NCI-H1092 (cell line): ENCODE data around the gene CXCL13.
"Not testable (repeated sequence)": the region's sequence is repeated elsewhere in the genome, so short reads cannot be mapped to it uniquely, and the experiment has no call there.

Experiments
- DNase-seq: peaks from one replicate; lab custom pipeline; 2025; lab: John Stamatoyannopoulos, UW

The CXCL13 gene, protein sequence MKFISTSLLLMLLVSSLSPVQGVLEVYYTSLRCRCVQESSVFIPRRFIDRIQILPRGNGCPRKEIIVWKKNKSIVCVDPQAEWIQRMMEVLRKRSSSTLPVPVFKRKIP

DNA sequence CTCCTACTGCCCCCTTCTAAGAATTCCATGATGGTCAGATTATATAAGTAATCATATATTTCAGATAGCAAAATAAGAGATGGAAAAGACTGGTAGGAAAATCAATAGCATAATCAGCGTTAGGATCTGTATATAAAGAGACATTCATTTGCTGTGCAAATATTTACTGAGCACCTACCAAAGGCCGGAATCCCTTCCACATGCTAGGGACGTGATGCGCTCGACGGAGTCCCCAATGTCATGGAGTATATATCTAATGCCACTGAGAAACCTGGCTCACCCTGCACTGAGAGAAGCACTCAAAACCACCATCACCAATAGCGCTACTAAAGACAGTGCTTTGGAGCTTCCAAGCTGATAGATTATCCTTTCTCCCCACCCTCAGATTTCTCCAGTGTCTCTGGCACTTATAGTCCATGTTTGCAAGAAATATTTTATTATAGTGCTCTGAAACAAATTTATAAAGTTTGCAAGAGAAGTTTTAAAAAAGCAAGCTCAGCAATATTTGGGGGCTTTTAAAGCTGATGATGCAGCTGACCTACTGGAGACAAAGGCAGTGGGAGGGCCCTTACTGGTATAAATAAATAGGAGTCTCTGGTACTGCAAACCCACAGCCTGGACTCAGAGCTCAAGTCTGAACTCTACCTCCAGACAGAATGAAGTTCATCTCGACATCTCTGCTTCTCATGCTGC lies at the start of gene CXCL13:
CXCL13 (plus strand) TSS at position 611 of the 693 bp plus-strand sequence; CDS start at position 657, 46 bp downstream.
- DNase-seq, result no peak

DNA sequence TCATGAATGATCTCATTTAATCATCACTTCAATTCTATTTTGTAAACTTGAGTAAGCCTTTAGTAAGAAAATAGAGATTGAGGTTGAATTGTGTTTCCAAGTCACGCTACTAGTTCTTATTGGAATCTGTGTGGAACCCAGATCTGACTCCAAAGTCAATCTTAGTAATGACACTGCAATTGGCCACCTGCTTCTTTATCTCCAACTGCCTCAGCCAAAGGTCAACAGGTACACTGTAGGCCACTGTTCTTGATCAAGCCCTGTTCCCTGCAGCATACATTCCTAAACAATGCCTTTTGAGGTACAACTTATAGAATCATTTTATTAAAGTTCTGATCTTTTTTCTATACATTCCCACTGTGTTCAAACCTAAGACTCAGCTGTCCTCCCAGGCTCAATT lies 45.5 kb upstream of the CXCL13 start:
- no peak for DNase-seq

DNA sequence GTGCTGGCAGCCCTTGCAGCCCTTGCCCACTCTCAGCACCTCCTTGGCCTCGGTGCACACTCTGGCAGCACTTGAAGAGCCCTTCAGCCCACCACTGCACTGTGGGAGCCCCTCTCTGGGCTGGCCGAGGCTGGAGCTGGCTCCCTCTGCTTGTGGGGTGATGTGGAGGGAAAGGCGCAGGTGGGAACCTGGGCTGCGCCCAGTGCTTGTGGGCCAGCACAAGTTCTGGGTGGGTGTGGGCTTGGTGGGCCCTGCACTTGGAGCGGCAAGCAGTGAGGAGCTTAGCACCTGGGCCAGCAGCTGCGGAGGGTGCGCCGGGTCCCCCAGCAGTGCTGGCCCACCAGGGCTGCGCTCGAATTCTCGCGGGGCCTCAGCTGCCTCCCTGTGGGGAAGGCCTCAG lies 43.9 kb upstream of the CXCL13 start:
- DNase-seq, result not testable (repeated sequence)

DNA sequence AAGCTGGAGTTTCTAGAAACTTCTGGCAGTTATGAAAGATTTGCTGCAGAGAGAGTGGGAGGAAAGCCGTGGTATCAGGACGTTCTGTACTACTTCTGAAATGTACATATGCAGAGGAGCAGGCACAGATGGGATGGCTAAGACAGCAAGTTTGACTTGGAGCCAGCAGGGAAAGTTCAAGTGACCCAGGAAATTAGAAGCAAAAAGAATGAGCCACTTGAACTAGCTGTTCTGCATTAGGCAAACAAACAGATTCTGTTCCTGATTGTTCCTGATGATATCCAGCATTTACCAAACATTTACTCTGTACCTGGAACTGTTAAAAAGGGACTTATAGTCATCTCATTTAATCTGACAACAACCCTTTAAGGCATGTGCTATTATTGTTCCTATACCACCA lies 41.4 kb upstream of the CXCL13 start:
- no peak for DNase-seq

DNA sequence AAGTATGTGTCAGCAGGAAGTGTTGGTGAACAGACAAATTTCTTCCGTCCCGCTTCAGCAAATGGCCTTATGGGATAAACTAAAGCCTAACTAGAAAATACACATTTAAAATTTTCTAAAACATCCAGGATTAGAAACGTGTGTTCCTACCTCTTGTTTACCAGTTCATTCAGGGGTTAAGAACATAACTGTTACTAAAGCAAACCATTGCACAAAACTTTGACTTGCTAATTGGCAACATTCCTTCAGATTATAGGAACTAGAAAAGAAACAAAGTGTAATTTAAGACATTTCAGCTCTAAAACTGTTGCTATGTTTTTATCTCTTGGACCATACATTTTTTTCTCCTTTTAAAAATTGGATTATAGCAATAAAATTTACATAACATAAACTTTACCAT lies 39.5 kb upstream of the CXCL13 start:
- DNase-seq, result no peak

DNA sequence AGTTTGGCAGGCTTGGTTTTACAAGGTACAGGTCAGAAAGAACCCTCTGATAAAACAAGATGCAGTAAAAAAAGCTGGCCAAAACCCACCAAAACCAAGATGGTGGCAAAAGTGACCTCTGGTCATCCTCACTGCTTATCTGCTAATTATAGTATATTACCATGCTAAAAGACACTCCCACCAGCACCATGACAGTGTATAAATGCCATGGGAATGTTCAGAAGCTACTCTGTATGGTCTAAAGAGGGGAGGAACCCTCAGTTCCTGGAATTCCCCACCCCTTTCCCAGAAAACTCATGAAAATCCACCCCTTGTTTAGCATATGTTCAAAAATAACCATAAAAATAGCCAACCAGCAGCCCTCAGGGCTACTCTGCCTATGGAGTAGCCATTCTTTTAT lies 38.1 kb upstream of the CXCL13 start:
- no peak for DNase-seq

DNA sequence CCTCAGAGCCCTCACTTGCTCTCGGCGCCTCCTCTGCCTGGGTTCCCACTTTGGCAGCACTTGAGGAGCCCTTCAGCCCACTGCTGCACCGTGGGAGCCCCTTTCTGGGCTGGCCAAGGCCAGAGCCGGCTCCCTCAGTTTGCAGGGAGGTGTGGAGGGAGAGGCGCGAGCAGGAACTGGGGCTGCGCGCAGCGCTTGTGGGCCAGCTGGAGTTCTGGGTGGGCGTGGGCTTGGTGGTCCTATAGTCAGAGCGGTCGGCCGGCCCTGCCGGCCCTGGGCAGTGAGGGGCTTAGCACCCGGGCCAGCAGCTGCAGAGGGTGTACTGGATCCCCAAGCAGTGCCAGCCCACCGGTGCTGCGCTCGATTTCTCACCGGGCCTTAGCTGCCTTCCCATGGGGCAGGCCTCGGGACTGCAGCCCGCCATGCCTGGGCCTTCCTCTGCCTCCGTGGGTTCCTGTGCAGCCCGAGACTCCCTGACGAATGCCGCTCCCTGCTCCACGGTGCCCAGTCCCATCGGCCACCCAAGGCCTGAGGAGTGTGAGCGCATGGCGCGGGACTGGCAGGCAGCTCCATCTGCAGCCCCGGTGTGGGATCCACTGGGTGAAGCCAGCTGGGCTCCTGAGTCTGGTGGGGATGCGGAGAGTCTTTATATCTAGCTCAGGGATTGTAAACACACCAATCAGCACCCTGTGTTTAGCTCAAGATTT lies 35.0 kb upstream of the CXCL13 start:
- not testable (repeated sequence) for DNase-seq

DNA sequence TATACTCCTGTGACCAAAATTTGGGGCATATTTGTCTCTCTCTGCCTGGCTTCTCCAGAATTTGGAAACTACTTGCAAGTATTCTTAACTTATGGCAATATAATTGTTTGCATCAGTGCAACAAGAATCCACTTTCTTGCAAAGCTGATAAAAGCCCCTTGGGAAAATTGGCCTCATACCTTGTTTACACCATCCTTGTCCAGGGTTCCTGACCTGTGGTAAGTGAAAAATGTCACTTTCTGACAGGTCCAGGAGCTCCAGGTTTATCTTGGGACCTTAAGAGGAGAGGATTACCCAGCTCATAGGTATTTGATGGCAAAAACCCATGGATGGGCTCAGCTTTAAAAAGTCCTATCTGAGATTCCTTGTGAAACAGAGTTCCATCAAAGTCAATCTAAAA lies 29.3 kb upstream of the CXCL13 start:
- no peak for DNase-seq

DNA sequence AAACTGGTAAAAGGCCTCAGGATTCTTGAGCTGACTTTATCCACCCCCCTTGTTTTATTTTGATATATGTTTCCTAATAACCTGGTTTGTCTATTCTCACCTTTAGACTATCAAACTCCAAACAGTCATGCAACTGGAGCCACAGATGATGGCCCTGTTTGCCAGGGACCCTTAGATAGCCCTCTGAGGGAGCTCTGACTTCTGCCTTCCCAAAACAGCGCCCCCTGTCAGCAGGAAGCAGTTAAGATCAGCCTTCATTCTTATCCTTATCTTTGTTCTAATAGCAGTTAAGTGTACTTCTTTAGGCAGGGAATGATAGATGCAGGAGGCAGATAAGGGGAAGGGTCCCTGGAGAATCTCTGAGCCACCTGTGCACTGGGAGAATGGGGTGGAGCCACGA lies 27.5 kb upstream of the CXCL13 start:
- DNase-seq, result no peak

DNA sequence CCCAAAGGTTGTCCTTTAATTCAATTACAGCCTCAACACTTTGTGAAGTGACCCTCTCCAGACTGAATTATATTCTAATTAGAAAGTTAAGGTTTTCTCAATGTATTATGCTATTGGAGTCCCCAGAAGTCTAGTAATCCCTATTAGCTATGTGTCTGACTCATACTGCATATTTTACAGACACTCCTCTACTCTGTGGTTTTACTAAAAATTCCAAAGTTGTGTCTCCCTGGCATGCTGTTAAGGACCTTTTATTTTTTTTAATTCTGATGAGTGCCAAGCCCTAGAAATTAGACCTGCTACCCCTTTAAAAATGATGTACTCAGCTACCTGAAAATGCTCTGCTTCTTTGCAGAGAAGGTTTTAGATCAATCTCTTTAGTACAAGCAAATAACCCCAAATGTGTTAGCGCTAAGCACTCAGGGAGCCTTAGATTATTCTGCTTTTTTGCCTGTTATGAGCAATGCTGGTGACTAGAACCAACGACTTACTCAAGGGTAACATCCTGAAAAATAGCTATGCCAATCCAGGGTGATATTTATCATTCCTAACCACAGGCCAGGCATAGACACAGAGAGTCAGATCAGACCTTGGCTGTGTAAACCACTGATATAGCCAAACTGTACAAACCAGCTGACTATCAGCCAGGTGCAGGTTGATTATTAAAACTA lies 26.1 kb upstream of the CXCL13 start:
- DNase-seq, result no peak

DNA sequence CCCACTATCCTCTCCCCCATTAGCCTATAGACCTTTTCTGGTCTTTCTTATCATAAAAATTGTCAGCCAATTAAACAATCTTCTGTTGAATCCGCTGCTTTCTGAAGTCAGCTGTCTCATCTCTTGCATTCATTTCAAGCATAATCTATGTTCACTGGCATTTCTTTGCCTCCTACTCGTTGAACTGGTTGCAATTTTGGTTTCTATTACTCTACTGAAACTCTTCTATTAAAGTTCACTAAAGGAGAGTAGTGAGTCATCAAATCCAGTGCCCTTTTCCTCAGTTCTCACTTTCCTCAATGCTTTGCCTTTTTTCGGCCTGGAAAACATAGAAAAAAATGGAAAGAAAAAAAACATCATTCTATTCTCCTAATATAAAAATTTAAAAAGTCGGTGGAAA lies 23.9 kb upstream of the CXCL13 start:
- no peak for DNase-seq

DNA sequence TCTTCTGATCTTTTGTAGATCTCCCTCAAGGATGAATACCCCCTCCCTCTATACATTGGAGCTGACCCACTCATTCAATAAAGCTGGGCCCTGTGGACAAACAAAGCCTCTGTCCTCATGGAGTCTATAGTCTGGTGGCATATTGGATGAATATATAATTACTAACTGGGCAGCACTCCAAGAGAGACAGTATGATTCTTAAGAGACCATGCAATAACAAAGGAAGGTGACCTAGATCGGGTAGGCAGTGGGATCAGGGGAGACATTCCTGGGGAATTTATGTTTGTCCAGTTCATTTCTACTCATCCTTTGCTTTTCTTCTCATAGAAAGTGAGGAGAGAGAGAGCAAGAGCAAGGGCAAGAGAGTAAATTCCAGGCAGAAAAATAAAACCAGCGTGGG lies 23.5 kb upstream of the CXCL13 start:
- DNase-seq, result no peak

DNA sequence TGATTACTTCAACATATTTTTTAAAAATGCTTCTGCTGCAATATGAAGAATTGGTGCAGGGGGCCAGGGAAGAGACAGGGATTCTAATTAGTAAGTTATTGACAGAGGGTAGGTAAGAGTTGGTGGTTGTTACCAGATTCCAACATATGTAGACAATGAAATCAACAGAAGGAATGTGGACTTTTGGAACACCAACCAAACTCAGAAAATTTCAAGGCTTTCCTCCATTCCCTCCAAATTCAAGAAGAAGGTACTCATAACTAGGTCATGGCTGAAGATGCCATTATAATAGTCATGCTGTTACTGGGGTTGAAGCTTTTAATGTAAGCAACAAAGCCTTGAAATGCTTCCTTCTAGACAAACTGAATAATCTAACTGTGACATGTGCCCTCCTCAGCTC lies 22.9 kb upstream of the CXCL13 start:
- DNase-seq, result no peak

DNA sequence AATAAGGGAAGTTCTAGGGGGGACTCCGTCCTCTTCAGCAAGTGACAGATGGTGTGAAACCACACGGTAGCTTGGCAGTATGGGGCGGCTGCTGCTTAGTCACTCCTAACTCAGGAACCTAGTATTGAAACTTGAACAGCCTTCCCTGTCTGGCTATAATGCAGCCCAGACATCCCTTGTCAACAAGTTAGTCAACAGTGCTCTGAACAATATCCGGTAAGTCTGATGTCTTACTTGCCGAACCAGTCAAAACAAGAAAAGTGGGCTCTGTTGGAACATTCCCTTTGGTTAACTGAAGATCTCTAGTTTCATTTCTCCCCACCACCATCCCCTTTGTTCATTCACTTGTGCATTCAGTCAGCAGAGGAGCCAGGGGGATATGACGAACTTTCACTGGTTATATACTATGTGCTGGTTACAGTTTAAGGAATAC lies 18.7 kb upstream of the CXCL13 start:
- no peak for DNase-seq

DNA sequence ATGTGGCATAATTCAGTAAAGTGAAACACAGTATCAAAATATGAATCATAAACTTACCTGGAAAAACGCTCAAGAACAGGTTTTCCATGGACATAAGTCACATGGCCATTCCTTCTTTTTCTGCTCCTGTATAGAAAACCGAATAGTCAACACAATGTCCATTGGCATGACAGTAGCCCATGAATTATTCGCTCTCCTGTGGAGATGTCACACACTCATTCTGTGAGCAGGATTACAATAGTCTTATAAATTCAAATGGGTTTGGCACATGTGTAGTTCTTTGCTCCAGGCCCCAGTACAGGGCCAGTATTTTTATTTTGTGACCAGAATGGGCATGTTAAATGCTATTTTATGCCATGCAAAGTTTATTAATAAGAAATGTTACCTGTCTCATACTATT lies 15.1 kb upstream of the CXCL13 start:
- no peak for DNase-seq

DNA sequence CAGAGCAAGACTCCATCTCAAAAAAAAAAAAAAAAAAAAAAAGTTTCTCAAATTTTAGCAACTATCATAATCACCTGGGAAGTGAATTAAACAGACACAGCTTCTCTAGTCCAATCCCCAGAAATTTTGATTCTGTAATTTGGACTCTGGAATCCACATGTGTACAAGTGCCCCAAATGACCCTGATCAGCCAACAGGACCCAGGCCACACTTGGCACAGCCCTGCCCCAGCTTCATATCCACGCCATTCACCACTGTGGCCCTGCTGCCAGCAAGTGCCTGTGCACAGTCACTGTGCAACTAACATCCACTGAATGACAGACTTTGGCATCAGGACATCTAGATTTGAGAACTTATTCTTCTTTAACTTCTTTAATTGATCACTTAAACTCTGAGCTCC lies 14.1 kb upstream of the CXCL13 start:
- no peak for DNase-seq

DNA sequence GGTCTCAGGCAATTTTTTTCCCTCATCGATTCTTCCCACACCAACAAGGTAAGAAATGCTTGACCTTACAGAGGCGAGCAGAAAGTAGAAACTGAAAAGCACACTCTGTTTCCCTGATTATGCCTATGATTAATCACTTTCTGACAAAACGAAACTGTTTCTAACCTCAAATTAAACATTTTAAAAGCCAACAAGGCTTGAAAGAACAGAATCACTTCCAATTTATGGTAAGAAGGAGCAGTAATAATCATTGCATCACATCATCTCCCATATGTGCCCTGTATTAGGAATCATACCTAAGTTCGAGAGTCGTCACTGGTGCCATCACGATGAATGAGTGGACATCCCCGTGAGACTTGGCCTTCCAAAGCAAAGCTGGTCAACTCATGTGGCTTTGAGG lies 12.5 kb upstream of the CXCL13 start:
- no peak for DNase-seq

DNA sequence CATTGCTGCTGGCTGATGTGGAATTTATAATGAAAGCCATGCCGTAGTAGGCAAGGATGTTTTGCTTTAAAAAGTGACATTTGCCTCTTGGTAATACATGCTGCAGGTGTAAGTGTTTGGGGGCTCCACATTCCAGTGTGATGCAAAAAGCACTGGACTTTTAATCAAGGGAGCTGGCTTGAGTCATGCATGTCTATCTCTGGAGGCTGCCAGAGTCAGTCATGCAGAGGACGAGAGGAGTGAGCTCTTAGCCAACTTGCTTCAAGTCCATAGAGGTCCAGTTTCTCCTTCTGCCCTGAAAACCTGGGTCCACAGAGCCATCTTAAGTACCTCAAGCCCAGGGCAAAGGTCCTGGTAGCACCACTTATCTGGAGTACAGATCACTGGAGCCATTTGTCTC lies 11.6 kb upstream of the CXCL13 start:
- no peak for DNase-seq

DNA sequence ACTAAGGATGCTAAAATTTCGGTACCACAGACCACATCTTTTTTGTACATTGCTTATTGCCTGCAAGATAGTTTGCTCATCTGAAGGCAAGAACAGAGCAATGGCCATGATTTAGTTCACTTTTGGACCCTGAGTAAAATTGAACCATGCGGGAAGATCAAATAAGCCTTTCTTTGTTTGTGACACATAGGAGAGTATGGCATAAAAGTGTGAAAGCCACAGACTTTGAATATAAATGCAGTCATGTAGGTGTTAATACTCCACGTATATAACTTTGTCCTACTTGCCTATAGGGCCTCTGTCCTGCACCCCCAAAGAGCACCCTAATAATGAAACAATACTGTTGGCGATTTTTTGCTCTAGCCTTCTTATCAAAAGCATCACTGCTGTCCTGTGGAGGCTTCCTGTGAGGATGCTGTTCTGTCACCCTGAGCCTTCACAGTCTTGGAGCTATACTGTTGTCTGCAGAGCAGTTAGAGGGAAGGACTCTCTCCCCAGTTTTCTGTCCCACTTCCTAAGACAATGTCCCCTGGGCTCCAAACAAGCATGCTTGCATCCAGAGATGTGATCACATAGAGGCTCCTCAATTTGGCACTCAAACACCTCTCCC lies 10.2 kb upstream of the CXCL13 start:
- no peak for DNase-seq

DNA sequence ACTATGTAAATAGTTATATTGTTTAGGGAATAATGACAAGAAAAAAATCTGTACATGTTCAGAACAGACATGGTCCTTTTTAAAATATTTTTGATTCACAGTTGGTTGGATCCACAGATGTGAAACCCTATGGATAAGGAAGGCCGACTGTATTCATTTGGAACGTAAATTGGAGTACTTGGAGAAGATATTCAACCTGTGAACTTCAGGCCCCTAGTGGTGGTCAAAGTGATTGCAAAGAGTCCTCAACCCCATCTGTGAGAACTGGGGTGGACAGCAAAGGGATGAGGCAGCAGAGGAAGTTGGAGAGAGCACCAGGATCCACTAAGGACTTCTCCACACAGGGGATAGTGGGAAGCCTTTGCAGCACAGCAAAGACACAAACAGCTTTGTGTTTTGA lies 6.2 kb upstream of the CXCL13 start:
- DNase-seq, result no peak

DNA sequence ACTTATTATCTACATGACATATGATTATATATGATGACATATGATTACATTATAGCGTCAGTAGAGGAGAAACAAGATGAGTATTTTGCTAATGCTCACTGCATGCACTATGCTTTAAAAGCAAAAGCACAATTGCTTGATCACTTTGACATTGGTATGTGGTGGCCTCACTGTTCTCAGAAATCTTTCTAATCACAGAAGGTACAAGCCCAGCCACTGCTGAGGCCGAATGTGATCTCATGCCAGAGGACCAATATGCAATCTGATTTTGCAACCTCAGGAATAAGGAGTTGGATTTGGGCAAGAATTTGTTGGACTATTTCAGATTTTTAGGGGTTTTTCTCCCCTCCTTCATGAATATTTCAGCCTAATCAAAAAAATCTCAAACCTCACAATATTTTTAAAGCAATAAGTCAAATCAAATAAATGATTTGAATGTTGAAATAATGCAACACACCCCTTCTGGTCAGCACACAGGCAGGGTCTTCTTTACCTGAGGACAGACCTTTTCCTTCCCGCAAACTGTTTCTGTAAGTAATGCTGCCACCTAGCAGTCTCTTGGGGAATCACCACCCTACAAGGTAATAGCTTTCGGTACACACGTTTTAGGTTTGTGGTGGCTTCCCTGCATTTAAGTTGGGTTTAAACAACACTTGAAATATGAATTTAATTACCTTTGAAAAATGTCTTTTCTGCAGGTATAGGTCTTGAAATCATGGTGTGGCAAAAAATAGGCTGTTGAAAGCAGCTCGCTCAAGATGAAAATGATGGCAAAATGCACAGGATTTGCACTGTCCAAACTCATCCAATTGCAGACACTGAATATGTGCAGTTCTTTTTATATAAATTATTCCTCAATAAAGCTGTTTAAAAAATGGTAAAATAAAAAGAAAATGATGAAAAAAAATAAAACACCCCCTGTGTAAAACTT lies 4.8 kb upstream of the CXCL13 start:
- peak; percentile 11 for DNase-seq
